Raji (cell line): ENCODE results near the gene LRRC52.

Experiments used
- POLR2A ChIP-seq: IDR thresholded peaks from 2 replicates; pipeline ENCODE4 v1.6.1; 2011; ENCODE audit warnings: low read depth, low read length, control low read depth; ENCODE audit not compliant: insufficient read depth

Gene LRRC52

GRCh38 chr1:165597883-165598675 is 54.3 kb downstream of the LRRC52 start:
- TF ChIP-seq POLR2A, result no peak

GRCh38 chr1:165598676-165599059 is 54.9 kb downstream of the LRRC52 start:
- TF ChIP-seq POLR2A, result no peak

GRCh38 chr1:165600793-165601192 is 57.0 kb downstream of the LRRC52 start:
- no peak for TF ChIP-seq POLR2A

- no peak for TF ChIP-seq POLR2A
Observed at GRCh38 chr1:165603810-165604209, 60.0 kb downstream of the LRRC52 start.

GRCh38 chr1:165605246-165605645 is 61.4 kb downstream of the LRRC52 start:
- no peak for TF ChIP-seq POLR2A

- TF ChIP-seq POLR2A, result no peak
Observed at GRCh38 chr1:165610866-165611265, 67.1 kb downstream of the LRRC52 start.

GRCh38 chr1:165612062-165612461 is 68.3 kb downstream of the LRRC52 start:
- no peak for TF ChIP-seq POLR2A
